Activated CD8-positive, alpha-beta T cell treated with anti-CD3 and anti-CD28 coated beads, Interleukin-2, amount 10 ng/mL, durations not matched to agents 7 days and 5 days (primary cell): Measurements from ENCODE around the gene PSMC1. TPM values are rescaled to one million over a fixed set of nuclear protein-coding genes. Genes with fewer than 3 reads are reported as not detected.

Source experiments
- ATAC-seq: fragments of 150-1000 bp; cut with Tn5 transposase; one replicate; pipeline ENCODE4 v1.10.0; 2021; ENCODE audit warnings: moderate library complexity
- CTCF ChIA-PET: fragments of 350-600 bp; sonication (Branson Sonifier 250); formaldehyde crosslinking; loops from one replicate; lab custom pipeline; 2021; ENCODE audit warnings: antibody characterized with exemption; lab: Charles Lee
- POLR2A ChIA-PET: fragments of 350-600 bp; sonication (Branson Sonifier 250); formaldehyde crosslinking; loops from one replicate; lab custom pipeline; 2021; ENCODE audit warnings: antibody characterized with exemption; lab: Charles Lee
- DNase-seq: peaks from one replicate; pipeline ENCODE4 v3.0.0-alpha.2; 2020
- H3K27ac Mint-ChIP-seq: one replicate; pipeline ENCODE4 v1.8.0; 2021; ENCODE audit warnings: mild to moderate bottlenecking, mixed read lengths
- H3K27me3 Mint-ChIP-seq: one replicate; pipeline ENCODE4 v1.8.0; 2021; ENCODE audit warnings: low read depth, mixed read lengths
- H3K36me3 Mint-ChIP-seq: one replicate; pipeline ENCODE4 v1.8.0; 2021; ENCODE audit warnings: low read depth, mixed read lengths
- H3K4me1 Mint-ChIP-seq: one replicate; pipeline ENCODE4 v1.8.0; 2021; ENCODE audit warnings: low read depth, mixed read lengths
- H3K4me3 Mint-ChIP-seq: one replicate; pipeline ENCODE4 v1.8.0; 2021; ENCODE audit warnings: mild to moderate bottlenecking, mixed read lengths
- H3K9me3 Mint-ChIP-seq: one replicate; pipeline ENCODE4 v1.8.0; 2022; ENCODE audit warnings: mixed read lengths; ENCODE audit not compliant: insufficient read depth
- total RNA-seq, 2 experiments: library from RNA; stranded (reverse); gene quantifications; one replicate each; pipeline ENCODE4 v1.2.3, GENCODE V29; 2021

The PSMC1 gene
- total RNA-seq, 2 experiments from 2014 or later: 83.5 to 88.9 TPM

DNA sequence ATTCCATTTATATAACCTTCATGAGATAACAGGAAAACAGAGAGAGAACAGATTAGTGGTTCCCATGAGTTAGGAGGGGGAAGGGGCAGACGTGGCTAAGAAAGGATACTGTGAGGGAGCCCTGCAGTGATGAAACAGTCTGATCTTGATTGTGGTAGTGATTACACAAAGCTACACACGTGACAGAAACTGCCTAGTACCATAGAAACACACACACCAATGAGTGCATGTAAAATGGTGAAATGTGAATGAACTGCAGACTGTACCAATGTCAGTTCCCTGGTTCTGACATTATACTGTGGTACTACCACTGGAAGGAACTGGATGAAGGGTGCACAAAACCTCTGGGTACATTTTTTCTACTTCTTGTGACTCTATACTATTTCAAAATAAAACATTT lies 38.5 kb downstream of the PSMC1 start:
- no peak overlapping the region for H3K27ac Mint-ChIP-seq
- no peak for ATAC-seq

DNA sequence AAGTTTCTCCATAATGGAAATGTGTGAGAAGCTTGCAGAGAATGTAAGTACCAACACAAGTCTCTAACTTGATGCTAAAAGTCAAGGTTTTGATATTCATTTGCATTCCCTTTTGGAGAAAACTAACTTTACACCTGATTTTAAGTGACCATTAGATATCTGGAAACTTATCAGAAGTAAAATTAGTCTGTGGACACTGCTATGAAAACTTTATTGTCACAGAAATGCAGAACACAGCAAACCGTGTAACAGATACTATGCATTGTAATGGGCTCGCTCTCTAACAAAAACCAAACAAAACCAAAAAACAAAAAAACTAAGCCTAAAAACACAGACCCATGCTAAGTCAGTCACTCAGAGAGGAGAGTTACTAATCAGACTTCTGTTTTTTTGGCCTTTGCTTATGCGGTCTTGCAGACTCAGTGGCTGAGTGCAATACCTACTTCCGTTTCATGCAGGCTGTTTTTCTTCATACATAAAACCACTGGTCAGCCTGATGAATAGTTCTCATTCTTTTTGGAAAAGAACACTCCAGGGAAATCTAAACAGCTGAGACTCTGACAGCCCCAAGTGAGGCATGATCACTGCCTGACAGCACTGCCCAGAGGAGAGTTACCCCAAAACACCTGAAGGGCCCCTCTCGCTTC lies 39.6 kb downstream of the PSMC1 start:
- Mint-ChIP-seq H3K4me3 (no peak overlapping the region), H3K9me3 (no peaks in the 10 kb centered on the region), H3K27me3 (no peaks in the 10 kb centered on the region), H3K27ac (no peak overlapping the region), H3K4me1 (peaks cover 7% of the 10 kb centered on the region), H3K36me3 (peaks cover 32% of the 10 kb centered on the region)
- DNase-seq (no peak), ATAC-seq (no peak)
- ChIA-PET POLR2A (interaction anchor here (1.0 kb wide), 1 partner anchor 39 kb away, joined by 3 read pairs; no protein-coding TSS in a partner anchor), CTCF (no interaction called here)

More for the DNA sequence above, 38.5 kb downstream of the PSMC1 start:
- ChIA-PET POLR2A (interaction anchor here (1.0 kb wide), 1 partner anchor 38 kb away, joined by 3 read pairs; no protein-coding TSS in a partner anchor), CTCF (no interaction called here)
- H3K4me1 Mint-ChIP-seq: no peaks in the 10 kb centered on the region
- H3K9me3 Mint-ChIP-seq: no peaks in the 10 kb centered on the region
- DNase-seq: no peak
- H3K36me3 Mint-ChIP-seq: peaks cover 27% of the 10 kb centered on the region
- no peak overlapping the region for H3K4me3 Mint-ChIP-seq
- H3K27me3 Mint-ChIP-seq: no peaks in the 10 kb centered on the region

DNA sequence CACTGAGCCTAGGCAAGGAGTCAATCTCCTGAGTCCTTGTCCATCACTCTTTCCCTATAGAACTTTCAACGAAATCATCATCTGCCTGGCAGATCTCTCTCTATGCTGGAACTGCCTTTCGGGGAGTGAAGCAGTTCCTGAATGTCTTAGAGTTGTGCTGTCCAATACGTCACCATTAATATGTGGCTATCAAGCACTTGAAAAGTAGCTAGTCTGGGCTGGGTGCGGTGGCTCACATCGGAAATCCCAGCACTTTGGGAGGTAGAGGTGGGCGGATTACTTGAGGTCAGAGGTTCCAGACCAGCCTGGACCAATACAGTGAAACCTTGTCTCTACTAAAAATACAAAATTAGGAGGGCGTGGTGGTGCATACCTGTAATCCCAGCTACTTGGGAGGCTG lies 40.3 kb downstream of the PSMC1 start:
- H3K27me3 Mint-ChIP-seq: no peaks in the 10 kb centered on the region
- no peak overlapping the region for H3K4me3 Mint-ChIP-seq
- DNase-seq (no peak), ATAC-seq (no peak)
- peaks cover 10% of the 10 kb centered on the region for H3K4me1 Mint-ChIP-seq
- no peaks in the 10 kb centered on the region for H3K9me3 Mint-ChIP-seq
- peaks cover 35% of the 10 kb centered on the region for H3K36me3 Mint-ChIP-seq
- no peak overlapping the region for H3K27ac Mint-ChIP-seq
- POLR2A ChIA-PET: no interaction called here
- CTCF ChIA-PET: no interaction called here

DNA sequence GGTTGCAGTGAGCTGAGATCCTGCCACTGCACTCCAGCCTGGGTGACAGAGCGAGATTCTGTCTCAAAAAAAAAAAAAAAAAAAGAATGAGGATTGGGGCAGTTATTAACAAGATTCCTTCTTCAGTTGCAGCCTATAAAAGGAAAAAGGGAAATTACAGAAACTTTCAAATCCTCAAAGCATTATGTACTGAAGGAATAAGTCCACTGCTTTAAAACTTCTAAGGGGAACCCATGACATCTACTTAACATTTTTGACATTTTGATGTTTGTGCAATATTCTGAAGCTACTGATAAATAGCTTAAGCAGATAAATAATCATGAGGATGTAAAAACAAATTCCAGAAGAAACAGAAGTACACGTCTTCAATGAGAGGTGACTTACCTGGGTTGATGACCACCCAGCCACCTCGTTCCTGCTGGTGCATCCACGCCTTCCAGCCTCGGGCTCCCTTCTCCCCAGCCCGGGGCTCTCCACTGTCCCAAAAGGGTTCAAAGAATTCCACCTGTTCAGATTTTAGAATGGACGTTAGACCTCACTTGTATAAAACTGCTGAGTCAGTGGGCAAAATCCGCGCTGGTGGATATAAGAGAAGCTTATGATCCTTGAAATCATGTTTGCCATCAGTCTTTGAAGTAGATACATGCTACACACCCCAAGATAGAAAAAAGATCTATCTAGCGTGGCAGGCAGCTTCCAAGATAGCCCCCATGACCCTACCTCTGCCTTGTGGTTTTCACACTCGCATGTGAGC lies 41.7 kb downstream of the PSMC1 start:
- no peaks in the 10 kb centered on the region for H3K9me3 Mint-ChIP-seq
- ChIA-PET POLR2A (no interaction called here), CTCF (interaction anchor here (2.6 kb wide), 1 partner anchor 9 kb away, joined by 10 read pairs; no protein-coding TSS in a partner anchor)
- ATAC-seq (no peak), DNase-seq (no peak)
- peaks cover 42% of the 10 kb centered on the region for H3K36me3 Mint-ChIP-seq
- H3K4me3 Mint-ChIP-seq: no peak overlapping the region
- no peak overlapping the region for H3K27ac Mint-ChIP-seq
- no peaks in the 10 kb centered on the region for H3K27me3 Mint-ChIP-seq
- peaks cover 10% of the 10 kb centered on the region for H3K4me1 Mint-ChIP-seq

DNA sequence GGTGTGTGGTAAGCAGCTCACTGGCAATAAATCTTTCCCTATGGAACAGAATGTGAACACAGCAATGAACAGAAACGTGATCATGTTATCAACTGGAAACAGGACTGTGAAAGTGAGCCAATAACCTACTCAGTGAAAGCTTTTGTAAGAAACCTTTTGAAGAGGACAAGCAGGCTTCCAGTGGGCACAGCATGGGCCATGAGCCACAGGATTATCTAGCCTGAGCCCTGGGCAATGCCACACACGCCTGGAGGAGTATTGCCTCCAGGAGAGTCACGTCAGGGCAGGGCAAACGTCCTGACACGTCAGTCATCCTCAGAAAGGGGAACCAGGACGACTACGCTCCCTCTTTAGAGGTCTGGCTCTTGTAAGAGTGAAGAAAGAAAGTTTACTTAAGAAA lies 43.1 kb downstream of the PSMC1 start:
- H3K4me1 Mint-ChIP-seq: peaks cover 10% of the 10 kb centered on the region
- ChIA-PET CTCF (interaction anchor here (1.0 to 2.6 kb wide), 2 partner anchors 10 to 100 kb away, joined by 3 to 10 read pairs; no protein-coding TSS in a partner anchor), POLR2A (no interaction called here)
- H3K27ac Mint-ChIP-seq: no peak overlapping the region
- no peak for ATAC-seq
- no peaks in the 10 kb centered on the region for H3K9me3 Mint-ChIP-seq
- no peak for DNase-seq
- no peaks in the 10 kb centered on the region for H3K27me3 Mint-ChIP-seq
- peaks cover 38% of the 10 kb centered on the region for H3K36me3 Mint-ChIP-seq
- H3K4me3 Mint-ChIP-seq: no peak overlapping the region

DNA sequence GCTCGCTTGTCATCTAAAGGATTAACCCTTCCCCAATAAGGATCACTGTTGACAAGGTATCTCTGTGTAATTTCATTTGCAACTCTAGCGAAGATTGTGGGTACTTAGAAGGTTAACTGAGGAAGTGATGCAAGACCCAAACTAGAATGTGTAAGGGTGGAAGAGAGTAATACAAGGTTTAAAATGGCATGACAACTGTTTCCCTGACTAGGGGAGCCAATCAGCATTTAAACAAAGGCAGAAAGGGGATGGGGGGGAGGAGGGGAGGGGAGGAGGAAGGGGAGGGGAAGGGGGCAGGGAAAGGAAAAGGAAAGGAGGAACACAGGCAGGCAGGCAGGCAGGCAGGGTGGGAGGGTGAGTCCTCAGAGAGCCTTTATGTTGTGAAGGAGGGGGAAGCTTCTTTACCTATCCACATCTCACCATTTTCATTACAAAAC lies 44.3 kb downstream of the PSMC1 start:
- Mint-ChIP-seq H3K4me3 (no peak overlapping the region), H3K9me3 (no peaks in the 10 kb centered on the region), H3K27ac (peak overlapping the region; percentile 58), H3K4me1 (peaks cover 10% of the 10 kb centered on the region), H3K27me3 (no peaks in the 10 kb centered on the region), H3K36me3 (peaks cover 39% of the 10 kb centered on the region)
- CTCF ChIA-PET: interaction anchor here (1.0 to 2.4 kb wide), 7 partner anchors 10 to 458 kb away, joined by 3 to 24 read pairs (median 4); partner anchors contain the start of gene NRDE2
- POLR2A ChIA-PET: no interaction called here
- DNase-seq: no peak
- peak; percentile 45 for ATAC-seq

DNA sequence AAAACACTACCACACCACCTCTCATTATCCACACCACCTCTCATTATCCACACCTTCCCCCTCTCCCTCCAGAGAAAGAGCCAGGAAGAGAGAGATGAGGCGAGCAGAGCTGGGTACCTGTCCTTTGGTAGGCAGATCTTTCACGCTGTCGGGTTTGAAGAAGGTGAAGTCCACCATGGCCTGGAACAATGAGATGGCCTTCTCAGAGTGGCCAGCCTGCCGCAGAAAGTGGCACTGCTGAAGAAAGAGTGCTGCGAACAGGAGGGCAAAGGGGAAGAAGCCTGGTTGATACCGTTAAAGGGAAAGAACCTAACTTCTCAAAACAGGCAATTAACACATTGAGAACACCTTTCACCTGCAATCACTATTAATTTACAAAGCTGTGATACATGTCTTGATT lies 44.8 kb downstream of the PSMC1 start:
- H3K27me3 Mint-ChIP-seq: no peaks in the 10 kb centered on the region
- CTCF ChIA-PET: interaction anchor here (0.6 to 2.4 kb wide), 12 partner anchors 8 to 457 kb away, joined by 3 to 24 read pairs (median 4); partner anchors contain the start of gene NRDE2
- H3K36me3 Mint-ChIP-seq: peaks cover 36% of the 10 kb centered on the region
- H3K9me3 Mint-ChIP-seq: no peaks in the 10 kb centered on the region
- peak; percentile 43 for ATAC-seq
- no peak for DNase-seq
- POLR2A ChIA-PET: no interaction called here
- H3K4me3 Mint-ChIP-seq: no peak overlapping the region
- H3K27ac Mint-ChIP-seq: peak overlapping the region; percentile 58
- peaks cover 10% of the 10 kb centered on the region for H3K4me1 Mint-ChIP-seq

DNA sequence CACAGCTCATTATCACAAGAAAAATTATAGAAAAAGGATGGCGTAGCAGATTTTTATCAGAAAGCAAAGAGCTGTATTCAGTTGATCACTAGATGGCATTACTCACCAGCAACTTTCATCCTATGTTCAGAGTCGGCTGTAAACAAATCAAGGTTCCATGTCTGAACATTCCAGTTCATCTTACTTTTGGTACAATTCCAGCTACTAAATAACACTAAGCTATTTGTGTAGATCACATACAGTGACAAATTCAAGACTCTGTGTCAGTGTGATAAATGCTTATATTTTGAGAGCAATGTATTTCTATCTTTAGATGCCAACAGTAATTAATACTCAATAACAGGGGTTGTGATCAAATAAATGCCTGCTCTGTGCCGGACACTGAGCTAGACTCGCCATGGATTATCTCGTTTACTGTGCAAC lies 45.3 kb downstream of the PSMC1 start:
- ChIA-PET CTCF (interaction anchor here (0.6 to 2.4 kb wide), 13 partner anchors 8 to 457 kb away, joined by 3 to 24 read pairs (median 4); partner anchors contain the start of gene NRDE2), POLR2A (no interaction called here)
- no peaks in the 10 kb centered on the region for H3K27me3 Mint-ChIP-seq
- no peak overlapping the region for H3K4me3 Mint-ChIP-seq
- no peak overlapping the region for H3K27ac Mint-ChIP-seq
- H3K9me3 Mint-ChIP-seq: no peaks in the 10 kb centered on the region
- DNase-seq (no peak), ATAC-seq (no peak)
- H3K4me1 Mint-ChIP-seq: peaks cover 10% of the 10 kb centered on the region
- peaks cover 31% of the 10 kb centered on the region for H3K36me3 Mint-ChIP-seq

DNA sequence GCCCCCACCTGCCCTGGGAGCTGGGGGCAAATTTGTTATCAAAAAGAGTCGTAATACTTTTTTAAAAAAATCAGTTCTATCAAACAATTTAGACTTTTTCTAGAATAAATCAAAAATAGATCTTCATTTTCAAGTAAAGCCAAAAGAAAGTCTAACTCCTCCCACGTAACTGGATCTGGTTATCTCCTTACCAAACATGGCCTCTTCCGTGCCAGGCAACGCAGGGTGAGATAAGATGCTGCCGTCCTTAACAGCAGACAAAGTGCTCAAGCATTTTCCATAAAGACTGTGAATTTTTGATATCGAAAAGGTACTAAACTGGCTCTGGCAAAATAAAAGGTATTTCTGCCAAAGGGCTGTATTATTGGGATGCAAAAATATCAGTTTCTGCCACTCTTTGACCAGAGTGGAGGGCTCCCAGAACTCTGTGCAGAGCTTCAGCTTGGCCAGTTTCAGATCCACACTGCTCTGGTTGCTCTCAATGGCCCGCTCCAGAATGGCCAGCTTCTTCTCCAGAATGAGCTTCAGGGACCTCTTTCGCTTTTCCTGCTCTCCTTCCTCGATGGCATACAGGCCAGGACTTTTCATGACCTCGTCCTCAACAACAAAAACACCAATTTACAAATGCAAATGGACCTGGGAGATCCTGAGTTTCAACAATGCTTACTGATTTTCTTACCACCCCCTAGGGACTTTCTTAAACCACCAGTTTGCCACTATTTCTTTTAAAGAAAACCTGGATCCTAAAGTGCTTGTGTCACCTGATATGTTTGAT lies 46.4 kb downstream of the PSMC1 start:
- peaks cover 30% of the 10 kb centered on the region for H3K36me3 Mint-ChIP-seq
- CTCF ChIA-PET: interaction anchor here (0.8 to 2.4 kb wide), 4 partner anchors 11 to 456 kb away, joined by 3 to 13 read pairs (median 4); no protein-coding TSS in a partner anchor
- H3K4me3 Mint-ChIP-seq: no peak overlapping the region

DNA sequence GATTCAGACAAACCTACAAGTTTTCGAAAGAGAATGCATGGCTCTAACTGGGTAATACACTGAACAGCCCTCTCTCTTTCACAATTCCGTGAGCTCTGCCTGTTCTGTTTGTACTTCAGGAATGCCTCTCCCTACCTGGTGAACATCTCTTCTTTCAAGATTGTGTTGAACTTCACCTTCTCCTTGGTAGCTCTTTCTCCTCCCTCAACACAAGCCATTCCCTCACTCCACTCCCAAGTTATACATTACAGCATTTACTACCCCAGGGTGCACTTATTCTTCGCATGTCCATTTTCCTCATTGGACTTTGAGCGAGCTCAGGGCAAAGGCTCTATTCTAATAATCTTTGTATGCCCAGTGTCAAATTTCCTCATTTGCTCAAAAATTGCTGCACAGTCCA lies 47.1 kb downstream of the PSMC1 start:
- H3K9me3 Mint-ChIP-seq: no peaks in the 10 kb centered on the region
- no peak for ATAC-seq
- peaks cover 10% of the 10 kb centered on the region for H3K4me1 Mint-ChIP-seq
- ChIA-PET CTCF (interaction anchor here (0.8 to 1.3 kb wide), 4 partner anchors 10 to 394 kb away, joined by 3 to 5 read pairs (median 3); no protein-coding TSS in a partner anchor), POLR2A (no interaction called here)
- no peak for DNase-seq
- no peaks in the 10 kb centered on the region for H3K27me3 Mint-ChIP-seq
- no peak overlapping the region for H3K27ac Mint-ChIP-seq
- H3K4me3 Mint-ChIP-seq: no peak overlapping the region
- peaks cover 35% of the 10 kb centered on the region for H3K36me3 Mint-ChIP-seq

More for the DNA sequence above, 46.4 kb downstream of the PSMC1 start:
- ATAC-seq: no peak
- H3K27me3 Mint-ChIP-seq: no peaks in the 10 kb centered on the region
- H3K27ac Mint-ChIP-seq: no peak overlapping the region
- H3K4me1 Mint-ChIP-seq: peaks cover 10% of the 10 kb centered on the region
- no peak for DNase-seq
- POLR2A ChIA-PET: no interaction called here
- H3K9me3 Mint-ChIP-seq: no peaks in the 10 kb centered on the region

DNA sequence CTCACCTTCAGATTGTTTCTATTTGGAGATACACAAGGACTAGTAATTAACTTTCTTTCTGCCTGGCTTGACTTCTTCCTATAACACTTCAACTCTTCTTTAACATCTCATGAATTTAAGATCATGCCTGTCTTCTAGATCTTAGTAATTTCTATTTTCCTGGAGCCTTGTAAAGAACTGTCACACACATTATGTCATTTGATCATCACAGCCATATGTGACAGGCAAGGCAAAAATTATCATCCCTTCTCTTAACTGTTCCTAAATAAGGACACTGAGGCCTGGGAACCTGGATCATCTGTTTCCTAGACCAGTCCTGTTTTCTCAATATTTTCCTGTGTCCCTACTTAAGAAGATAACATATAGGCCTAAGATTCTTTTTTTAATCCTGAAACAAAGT lies 48.1 kb downstream of the PSMC1 start:
- ATAC-seq (no peak), DNase-seq (no peak)
- Mint-ChIP-seq H3K27me3 (no peaks in the 10 kb centered on the region), H3K27ac (no peak overlapping the region), H3K9me3 (no peaks in the 10 kb centered on the region), H3K4me1 (peaks cover 10% of the 10 kb centered on the region), H3K36me3 (peaks cover 40% of the 10 kb centered on the region), H3K4me3 (no peak overlapping the region)
- ChIA-PET CTCF (no interaction called here), POLR2A (no interaction called here)
